NCI-H526 (cell line): ENCODE results near the gene LEMD2.
"Not testable (repeated sequence)": the region's sequence is repeated elsewhere in the genome, so short reads cannot be mapped to it uniquely, and the experiment has no call there.

Experiments used
- DNase-seq, 2 experiments: peaks; one replicate each; lab custom pipeline; 2025; lab: John Stamatoyannopoulos, UW

Gene LEMD2

GRCh38 chr6:33788694-33789549 is at the start of gene LEMD2:
LEMD2 (minus strand) TSS chr6:33789130; CDS start chr6:33789116, 14 bp downstream.
- DNase-seq = peak; percentile 40 to 91

GRCh38 chr6:33837971-33838665 is 49.2 kb upstream of the LEMD2 start:
- no peak for DNase-seq

- no peak for DNase-seq
Measured at GRCh38 chr6:33836806-33837469, 48.0 kb upstream of the LEMD2 start.

GRCh38 chr6:33834401-33835392 is 45.8 kb upstream of the LEMD2 start:
- no peak for DNase-seq

GRCh38 chr6:33833599-33833998 is 44.7 kb upstream of the LEMD2 start:
- DNase-seq = no peak

DNA sequence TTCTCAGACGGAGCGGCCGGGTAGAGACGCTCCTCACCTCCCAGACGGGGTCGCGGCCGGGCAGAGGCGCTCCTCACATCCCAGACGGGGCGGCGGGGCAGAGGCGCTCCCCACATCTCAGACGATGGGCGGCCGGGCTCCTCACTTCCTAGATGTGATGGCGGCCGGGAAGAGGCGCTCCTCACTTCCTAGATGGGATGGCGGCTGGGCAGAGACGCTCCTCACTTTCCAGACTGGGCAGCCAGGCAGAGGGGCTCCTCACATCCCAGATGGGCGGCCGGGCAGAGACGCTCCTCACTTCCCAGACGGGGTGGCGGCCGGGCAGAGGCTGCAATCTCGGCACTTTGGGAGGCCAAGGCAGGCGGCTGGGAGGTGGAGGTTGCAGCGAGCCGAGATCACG is 43.9 kb upstream of the LEMD2 start:
- not testable (repeated sequence) for DNase-seq

GRCh38 chr6:33831725-33832124 is 42.8 kb upstream of the LEMD2 start:
- DNase-seq = not testable (repeated sequence)

GRCh38 chr6:33830635-33831240 is 41.8 kb upstream of the LEMD2 start:
- DNase-seq = no peak

GRCh38 chr6:33828764-33829731 is 40.1 kb upstream of the LEMD2 start:
- no peak for DNase-seq

- no peak for DNase-seq
Measured at GRCh38 chr6:33828452-33828763, 39.5 kb upstream of the LEMD2 start.

GRCh38 chr6:33827546-33828451 is 38.9 kb upstream of the LEMD2 start:
- peak in 1 of 2 experiments; percentile 23 for DNase-seq

DNA sequence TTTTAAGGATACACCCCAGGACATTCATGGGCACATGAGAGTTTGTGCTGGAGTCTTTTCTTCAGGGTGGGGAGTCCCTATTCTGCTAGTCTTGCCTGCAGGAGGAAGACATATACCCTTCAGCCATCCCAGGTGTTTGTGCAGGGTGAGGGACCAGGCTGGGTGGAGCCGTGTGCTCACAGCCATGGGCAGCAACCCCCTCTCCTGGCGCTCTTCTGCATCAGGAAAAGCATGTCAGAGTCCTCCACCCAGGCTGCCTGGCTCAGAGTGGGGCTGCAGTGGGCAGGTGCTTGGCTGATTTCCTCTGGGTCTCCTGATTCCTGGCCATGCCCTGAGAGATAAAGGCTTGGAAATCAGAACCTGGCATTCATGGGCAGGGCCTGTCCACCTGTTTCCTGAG is 37.6 kb upstream of the LEMD2 start:
- peak; percentile 20 to 60 for DNase-seq

DNA sequence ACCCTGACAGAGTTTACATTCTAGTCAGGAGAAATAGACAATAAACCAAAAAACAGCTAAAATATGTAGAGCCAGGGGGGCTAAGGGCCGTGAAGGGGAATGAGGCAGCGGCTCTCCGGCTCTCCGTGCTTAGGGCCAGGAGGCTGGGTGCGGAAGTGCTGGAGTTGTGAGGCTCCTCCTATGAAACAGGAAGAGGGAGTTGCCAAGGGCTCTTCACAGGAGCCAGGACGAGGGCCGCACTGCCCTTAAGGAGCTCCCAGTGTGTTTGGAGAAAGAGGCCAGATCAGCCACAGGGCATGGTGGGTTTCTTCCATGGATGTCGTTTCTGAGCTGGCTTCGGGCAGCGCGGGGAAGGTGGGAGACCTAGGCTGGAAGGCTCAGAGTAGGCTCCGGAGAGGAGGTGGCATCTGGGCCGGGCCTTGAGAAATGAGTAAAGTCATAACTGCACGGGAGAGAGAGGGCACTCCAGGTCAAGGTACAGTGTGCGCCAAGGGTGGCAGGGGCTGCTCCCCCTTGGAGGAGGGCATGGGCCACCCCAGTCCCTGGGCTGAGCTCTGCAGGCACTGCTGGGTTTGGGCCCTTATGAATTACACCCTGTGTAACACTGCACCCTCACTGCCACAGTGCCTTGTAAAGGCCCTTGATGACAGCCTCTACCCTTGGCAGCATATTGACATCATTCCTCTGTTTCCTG is 35.7 kb upstream of the LEMD2 start:
- no peak for DNase-seq

DNA sequence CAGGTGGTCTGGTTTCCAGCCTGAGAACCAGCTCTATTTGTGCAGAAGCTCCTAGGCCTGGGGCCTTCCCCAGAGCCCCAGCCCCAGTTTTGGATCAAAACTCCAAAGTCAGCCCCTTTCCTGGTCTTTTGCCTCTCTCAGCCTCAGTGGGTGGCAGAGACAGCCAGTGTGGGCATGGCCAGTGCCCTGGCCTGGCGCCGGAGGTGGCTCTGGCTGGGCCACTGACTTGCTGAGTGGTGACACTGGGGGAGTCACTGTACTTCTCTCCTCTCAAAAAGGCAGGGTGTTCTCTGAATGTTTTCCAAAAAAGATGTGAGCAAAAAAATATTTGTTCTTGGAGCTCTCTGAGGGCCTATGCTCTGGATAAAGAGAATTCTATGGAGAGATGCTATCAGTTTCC is 34.9 kb upstream of the LEMD2 start:
- no peak for DNase-seq

DNA sequence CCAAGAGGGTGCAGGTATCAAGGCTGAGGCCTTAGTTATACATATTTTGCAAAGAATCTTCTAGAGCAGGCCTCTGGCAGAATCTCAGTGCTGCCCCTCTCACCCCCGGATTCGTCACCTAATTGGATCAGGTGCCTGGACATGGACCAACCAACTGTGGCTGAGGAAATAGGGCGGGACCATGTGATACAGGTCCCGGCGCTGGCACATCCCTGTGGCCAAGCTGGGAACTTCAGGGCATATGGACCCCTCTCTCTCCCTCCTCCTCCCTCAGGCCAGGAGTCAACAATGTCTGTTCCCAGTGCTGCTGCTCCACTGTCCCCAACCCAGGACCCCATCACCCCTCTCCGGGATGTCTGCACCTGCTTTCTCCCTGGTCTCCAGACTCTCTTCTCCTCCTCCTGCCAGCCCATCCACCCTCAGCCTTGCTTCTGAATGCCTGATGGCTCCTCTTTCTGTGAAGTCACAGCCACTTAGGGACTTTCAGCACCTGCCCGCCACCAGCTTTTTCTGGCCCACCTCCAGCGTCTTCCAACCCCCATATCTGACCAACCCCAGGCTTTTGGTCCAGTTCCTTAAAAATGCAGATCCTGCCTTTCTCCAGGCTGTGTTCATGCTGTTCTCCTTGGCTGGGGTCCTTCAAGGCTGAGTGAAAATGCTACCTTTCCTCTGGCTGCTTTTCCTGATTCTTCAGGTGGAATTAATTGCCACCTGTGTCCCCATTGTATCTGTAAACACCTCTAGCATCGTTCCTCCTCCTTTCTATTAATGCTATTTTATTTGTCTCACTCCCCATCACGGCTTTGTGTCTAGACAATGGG is 33.9 kb upstream of the LEMD2 start:
- peak; percentile 30 to 60 for DNase-seq

DNA sequence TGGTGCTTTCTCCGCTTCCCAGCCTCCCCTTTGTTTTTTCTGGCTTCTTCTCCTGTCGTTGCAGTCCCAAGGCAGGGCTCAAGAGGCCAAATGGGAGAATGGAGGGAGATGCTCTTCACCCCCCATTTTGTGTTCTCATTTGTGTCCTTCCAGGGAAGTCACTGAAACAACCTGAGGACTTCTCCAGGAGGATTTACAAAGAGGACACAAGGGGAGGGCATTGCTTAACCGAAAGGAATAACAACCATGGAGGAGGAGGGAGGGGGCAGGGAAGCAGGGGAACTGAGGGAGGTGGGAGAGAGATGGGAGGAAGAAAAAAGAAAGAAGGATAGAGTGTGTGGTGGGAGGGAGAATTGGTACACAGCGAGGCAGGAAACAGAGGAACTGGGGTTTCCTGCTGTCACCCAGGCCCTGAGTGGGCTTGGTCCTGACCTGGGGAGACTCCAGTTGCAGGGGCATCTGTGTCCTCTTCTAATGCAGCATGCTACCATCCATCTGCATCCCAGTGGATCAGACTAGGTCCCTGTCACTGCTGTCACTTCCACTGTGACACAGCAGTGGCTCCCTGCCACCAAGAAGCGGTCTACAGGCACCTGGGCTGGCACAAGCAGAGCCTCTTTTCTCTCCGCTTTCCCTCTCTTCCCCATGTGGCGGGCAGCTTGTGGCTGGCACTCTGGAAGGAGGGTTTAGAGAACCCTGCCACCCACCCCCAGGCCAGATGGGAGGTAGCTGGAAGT is 32.0 kb upstream of the LEMD2 start:
- no peak for DNase-seq

DNA sequence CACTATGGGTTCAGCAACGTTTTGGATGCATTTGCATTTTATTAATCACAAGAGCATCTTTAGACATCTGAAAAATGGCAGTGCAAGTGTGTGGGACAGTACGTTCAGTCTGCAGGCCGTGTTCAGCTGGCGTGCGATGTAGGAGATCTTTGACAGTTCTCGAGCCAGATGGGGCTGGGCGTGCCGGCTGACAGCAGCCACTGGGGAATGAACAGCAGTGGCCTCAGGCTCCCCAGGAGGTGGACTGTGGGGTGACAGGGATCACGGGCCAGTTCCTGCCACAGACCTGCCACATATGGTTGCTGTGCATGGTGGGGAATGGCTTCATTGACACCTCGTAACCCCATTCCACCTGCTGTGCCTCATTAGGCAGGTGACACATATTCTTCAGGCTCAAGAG is 31.3 kb upstream of the LEMD2 start:
- DNase-seq = no peak
